ENCODE results near the gene SUN1.
"Not testable (repeated sequence)": the region's sequence is repeated elsewhere in the genome, so short reads cannot be mapped to it uniquely, and the experiment has no call there.

Gene SUN1

DNA sequence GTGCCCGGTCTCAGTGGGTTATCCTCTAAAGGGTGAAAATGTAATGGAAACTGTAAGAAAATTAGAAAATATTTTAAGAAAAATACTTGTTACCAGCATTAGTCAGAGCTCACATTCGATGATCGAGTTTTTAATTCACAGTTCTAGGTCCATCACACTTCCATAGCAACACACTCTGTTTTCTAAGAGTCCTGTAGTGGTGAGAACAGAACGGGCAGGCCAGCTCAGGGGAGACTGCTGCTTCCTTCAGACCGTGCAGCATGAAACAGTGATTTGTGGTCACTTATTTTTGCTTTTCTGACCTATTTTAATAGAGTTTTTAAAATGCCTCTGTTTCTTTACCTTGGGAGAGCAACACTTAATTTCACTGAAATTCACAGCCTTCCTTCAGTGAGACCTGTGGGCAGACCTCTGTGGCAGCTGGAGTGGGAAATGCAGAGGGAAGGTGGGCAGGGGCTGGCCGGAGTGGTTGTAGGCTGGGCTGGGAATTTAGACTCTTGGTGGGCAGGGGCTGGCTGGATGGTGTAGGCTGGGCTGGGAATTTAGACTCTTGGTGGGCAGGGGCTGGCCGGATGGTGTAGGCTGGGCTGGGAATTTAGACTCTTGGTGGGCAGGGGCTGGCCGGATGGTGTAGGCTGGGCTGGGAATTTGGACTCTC is 1.5 kb downstream of the SUN1 start:
- no peak for DNase-seq (ENCODE audit: low read depth in 2 of 2)

DNA sequence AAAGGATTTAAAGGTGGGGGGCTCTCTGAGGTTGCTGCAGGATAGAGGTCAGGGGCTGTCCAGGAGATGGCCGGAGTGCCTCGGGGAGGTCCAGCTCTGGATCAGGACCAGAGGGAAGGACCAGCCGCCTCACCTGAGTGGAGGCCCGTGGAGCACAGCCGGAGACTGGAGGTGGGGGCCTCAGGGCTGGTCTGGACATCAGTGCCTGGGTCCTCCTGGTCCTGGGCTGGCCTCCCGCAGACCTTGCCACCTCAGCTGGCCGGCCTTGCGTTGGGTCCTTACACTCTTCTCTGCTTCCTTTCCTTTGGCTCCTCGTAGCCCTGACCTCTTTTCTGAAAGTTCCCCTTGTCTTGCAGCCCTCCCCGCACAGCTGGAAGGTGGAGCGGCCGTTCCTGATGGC is 2.0 kb downstream of the SUN1 start:
- DNase-seq (ENCODE audit: low read depth in 2 of 2) = no peak

DNA sequence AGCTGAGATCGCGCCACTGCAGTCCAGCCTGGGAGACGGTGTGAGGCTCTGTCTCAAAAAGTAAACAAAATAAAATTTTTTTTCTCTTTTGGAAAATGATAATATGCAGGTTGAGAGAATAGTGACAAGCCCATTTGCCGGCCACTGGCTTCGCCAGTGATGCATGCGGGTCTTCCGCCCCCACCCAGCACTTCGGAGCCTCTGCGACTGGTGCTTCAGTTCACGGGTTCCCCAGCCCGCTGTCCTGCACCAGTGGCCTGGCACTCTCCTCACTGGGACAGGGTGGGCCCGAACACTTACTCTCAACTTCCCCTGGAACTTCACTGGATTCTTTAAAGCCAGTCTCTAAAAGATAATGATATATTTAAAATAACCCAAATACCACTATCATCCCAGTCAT is 2.7 kb downstream of the SUN1 start:
- no peak for DNase-seq (ENCODE audit: low read depth in 2 of 2)

DNA sequence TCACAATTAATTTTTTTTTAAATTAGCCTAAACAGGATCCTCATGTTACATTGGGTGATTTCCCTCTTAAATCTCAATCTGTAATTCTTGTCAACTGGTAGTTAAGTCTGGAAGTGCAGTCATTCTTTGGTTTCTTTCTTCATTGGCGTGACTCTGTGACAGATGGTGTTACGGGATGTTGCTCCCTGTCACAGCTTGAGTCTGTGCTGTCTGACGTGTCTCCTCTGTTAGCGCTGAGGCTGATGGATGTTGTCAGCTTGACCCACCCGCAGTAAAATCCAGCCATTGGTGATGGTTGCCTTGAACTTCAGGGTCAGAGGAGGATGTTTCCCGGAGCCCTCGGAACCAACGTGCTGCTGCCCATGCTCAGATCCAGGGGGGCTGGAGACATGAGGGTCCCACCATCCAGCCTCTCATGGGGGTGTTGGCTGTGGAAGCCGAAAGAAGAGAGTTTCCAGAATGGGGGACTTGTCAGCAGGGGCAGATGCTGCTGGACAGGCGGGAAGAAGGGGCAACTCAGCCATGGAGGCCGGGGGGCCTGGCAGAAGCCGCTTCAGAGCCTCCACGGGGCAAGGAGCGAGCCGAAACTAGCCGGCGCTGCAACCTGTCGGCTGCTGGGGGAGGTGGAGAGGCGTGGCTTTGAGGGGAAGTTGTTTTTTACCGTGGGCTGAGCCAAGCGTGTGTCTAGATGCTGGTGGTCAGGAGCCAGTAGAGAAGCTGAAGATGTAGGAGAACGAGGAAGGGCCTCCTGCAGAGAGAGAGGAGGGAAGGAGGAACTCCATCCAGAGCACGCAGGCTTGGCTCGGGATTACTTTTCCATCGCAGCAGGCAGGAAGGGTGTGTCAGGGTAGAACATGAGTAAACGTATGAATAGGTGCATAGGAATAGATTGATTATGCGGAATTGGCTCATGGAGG is 3.5 kb downstream of the SUN1 start:
- no peak for DNase-seq (ENCODE audit: low read depth in 2 of 2)

GRCh38 chr7:836429-836828 is 4.2 kb downstream of the SUN1 start:
- no peak for DNase-seq (ENCODE audit: low read depth in 2 of 2)

DNA sequence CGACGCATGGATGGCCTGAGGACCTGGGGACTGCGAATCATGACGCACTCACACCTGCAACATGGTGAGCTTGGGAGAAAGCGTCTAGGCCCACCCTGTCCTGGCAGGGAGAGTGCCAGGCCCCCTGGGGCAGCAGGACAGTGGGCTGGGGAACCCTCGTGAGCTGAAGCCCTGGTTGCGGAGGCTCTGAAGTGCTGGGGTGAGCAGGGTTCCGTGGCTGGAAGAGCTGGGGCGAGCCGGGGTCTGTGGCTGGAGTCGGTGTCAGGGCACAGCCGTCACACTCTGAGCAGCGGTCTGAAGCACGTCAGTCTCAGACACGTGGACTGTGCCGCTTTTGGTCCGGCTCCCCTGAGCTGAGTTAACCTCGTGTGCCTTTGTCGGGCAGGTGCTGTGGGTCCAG is 4.7 kb downstream of the SUN1 start:
- no peak for DNase-seq (ENCODE audit: low read depth in 2 of 2)

- no peak for DNase-seq (ENCODE audit: low read depth in 2 of 2)
Measured at GRCh38 chr7:840001-840600, 7.8 kb downstream of the SUN1 start.

- DNase-seq (ENCODE audit: low read depth in 2 of 2) = no peak
Measured at GRCh38 chr7:841943-842342, 9.7 kb downstream of the SUN1 start.

DNA sequence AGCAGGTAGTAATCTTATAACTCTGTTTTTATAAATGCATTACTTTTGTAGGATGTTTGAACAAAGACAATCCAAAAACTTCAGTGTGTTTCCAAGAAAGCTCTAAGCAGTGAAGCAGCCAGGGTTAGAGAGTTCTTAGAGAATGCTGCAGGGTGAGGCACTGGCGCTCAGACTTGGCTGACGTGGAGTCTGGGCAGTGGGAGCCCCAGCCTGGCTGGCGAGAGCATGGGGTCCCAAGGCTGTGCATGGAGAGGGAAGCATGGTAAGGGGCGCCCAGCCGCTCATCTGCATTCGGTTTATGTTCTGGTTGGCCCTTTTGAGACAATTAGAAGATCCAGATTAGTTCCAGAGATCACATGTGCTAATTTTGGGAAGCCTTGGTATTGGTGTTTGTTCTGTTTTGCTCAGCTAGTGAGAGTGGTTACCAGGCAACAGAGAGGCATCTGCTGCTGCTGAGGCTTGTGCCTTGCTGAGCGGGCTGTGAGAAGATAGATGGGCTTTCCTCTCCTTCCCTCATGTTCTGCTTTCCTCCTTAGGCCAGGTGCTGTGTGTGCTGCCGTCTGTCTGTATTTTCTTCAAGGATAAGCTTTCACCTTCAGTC is 10.3 kb downstream of the SUN1 start:
- DNase-seq (ENCODE audit: low read depth in 2 of 2) = no peak

- DNase-seq (ENCODE audit: low read depth in 2 of 2) = no peak
Measured at GRCh38 chr7:843230-843629, 11.0 kb downstream of the SUN1 start.

DNA sequence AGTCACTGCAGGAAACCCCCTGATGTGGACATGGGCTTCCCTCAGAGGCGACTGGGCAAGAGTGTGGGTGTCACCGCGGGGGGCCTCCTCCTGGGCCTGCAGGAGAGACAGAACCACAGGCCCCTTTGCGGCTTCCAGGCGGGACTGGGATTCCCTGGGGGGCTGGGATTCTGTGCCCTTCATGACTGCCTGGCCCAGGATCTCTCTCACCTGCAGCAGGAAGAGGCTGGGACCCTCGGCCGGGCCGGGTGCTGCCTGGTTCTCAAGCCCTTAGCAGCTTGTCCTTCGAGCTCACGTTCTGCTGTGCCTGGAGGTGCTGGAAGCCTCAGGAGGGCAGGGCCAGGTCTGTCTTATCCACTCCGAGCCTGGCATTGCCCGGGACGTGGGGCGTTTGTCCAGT is 11.8 kb downstream of the SUN1 start:
- DNase-seq (ENCODE audit: low read depth in 2 of 2) = no peak

DNA sequence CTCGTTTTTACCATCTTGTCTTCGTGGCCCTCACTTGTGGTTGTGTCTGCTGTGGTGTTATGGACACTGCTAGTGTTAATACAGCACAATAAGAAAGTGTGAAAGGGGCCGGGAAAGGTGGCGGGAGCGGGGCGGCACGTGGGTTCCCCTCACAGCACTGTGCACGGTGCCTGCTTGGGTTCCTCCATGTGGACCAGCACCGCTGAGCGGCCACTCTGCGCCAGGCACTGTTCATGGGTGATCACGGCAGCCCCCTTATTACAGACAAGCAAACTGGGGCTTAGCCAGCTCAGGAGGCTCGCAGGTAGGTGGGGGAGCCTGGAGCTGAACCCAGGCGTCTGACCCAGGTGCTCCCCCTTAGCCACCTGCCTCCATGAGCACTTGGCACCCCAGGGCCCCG is 12.2 kb downstream of the SUN1 start:
- no peak for DNase-seq (ENCODE audit: low read depth in 2 of 2)

GRCh38 chr7:845091-845490 is 12.8 kb downstream of the SUN1 start:
- no peak for DNase-seq (ENCODE audit: low read depth in 2 of 2)

DNA sequence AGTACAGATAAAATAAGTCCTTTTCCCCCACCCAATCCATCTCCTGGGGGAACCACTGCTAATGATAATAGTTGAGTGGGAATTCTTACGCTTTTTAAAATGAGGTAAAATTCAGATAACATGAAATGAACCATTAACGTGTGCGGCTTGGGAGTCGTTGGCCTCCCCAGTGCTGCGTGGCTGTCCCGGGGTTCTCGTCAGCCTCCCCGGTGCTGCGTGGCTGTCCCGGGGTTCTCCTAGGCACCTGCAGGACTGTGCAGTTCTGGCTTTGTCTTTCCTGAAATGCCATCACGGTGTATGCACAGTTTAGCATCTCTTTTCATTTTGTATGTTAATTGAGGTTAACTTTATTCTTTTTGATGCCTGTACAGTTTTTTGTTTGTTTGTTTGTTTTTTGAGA is 13.5 kb downstream of the SUN1 start:
- DNase-seq (ENCODE audit: low read depth in 2 of 2) = no peak

GRCh38 chr7:846958-847650 is 14.8 kb downstream of the SUN1 start:
- DNase-seq (ENCODE audit: low read depth in 2 of 2) = not testable (repeated sequence)

DNA sequence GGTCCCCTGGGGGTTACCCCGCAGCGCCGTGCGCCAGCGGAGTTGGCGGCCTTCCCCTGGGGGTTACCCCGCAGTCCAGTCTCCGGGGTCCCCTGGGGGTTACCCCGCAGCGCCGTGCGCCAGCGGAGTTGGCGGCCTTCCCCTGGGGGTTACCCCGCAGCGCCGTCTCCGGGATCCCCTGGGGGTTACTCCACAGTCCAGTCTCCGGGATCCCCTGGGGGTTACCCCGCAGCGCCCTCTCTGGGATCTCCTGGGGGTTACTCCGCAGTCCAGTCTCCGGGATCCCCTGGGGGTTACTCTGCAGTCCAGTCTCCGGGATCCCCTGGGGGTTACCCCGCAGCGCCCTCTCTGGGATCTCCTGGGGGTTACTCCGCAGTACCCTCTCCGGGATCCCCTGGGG is 15.5 kb downstream of the SUN1 start:
- not testable (repeated sequence) for DNase-seq (ENCODE audit: low read depth in 2 of 2)

GRCh38 chr7:849145-849544 is 16.9 kb downstream of the SUN1 start:
- no peak for DNase-seq (ENCODE audit: low read depth in 2 of 2)

DNA sequence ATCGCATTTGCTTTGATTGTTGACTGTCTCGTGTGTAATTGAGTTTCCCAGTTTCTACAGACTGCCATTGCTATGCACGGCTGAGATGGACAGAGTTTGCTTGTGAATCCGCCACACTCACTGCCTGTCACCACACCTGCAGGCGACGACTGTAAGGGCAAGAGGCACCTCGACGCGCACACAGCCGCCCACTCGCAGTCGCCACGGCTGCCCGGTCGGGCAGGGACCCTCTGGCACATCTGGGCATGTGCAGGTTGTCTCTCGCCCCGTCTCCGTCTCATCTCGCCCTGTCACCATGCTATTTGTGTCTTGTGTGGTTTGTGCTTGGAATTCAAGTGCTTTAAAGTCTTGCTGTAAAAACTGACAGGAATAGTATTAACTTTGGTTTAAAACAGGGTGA is 17.5 kb downstream of the SUN1 start:
- no peak for DNase-seq (ENCODE audit: low read depth in 2 of 2)

GRCh38 chr7:851204-851603 is 18.9 kb downstream of the SUN1 start:
- DNase-seq (ENCODE audit: low read depth in 2 of 2) = no peak

DNA sequence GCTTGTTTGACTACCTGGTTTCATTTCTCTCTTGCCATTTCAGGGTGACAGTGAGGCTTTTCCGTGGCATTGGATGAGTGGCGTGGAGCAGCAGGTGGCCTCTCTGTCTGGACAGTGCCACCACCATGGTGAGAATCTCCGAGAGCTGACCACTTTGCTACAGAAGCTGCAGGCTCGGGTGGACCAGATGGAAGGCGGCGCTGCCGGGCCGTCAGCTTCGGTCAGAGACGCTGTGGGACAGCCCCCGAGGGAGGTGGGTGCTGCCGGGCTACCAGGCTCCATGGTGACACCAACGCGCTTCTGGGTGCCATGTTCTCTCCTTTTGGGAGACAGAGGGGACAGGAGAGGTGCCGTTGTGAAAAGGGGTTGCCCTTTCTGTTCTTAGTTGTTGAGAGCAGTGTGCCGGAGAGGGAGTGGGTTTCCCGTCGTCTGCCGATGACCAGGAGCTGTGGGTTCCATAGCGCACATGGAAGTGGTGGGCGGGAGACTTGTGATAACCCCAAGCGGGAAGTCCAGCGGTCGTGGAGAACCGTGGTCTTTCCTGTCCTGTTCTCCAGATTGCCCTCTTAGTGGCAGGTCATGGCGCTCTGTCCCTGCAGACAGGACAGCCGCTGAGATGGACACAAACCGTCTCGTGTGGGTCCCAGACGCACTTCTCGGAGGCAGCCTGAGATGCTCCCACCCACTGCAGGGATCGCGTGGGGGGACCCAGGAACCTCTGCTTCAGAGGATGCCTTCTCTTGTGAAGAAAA is 21.3 kb downstream of the SUN1 start:
- DNase-seq (ENCODE audit: low read depth in 2 of 2) = no peak

DNA sequence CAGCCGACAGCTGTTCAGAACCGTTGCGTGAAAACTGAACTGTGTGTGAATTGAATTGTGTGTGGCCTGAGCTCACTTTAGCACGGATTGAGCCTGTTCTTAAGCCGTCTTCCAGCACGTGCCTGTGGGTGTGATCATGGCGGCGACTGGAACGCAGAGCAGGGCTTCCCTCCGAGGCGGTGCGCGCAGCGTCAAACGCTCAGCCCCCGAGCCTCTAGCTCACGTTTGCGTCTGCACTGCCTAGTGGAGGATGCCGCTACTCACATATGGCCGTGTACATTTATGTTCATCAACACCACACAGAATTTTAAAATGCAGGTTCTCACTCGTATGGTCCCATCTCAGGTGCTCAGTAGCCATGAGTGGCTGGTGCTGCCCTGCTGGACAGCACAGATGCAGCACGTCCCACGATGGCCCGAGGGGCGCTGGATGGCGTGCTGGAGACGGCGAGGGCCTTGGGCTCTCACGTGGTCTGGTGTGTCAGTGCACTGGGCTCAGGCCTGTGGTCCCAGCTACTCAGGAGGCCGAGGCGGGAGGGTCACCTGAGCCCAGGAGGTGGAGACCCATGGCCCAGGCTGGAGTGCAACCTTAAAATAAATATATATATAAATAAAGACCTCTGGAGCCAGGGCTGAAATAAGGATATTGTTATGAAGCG is 22.0 kb downstream of the SUN1 start:
- no peak for DNase-seq (ENCODE audit: low read depth in 2 of 2)

Measured in fibroblast of skin of left biceps (primary cell).